ENCODE data around the gene CEP250. TPM values are rescaled to one million over a fixed set of nuclear protein-coding genes. Genes with fewer than 3 reads are reported as not detected.

CEP250 gene, protein sequence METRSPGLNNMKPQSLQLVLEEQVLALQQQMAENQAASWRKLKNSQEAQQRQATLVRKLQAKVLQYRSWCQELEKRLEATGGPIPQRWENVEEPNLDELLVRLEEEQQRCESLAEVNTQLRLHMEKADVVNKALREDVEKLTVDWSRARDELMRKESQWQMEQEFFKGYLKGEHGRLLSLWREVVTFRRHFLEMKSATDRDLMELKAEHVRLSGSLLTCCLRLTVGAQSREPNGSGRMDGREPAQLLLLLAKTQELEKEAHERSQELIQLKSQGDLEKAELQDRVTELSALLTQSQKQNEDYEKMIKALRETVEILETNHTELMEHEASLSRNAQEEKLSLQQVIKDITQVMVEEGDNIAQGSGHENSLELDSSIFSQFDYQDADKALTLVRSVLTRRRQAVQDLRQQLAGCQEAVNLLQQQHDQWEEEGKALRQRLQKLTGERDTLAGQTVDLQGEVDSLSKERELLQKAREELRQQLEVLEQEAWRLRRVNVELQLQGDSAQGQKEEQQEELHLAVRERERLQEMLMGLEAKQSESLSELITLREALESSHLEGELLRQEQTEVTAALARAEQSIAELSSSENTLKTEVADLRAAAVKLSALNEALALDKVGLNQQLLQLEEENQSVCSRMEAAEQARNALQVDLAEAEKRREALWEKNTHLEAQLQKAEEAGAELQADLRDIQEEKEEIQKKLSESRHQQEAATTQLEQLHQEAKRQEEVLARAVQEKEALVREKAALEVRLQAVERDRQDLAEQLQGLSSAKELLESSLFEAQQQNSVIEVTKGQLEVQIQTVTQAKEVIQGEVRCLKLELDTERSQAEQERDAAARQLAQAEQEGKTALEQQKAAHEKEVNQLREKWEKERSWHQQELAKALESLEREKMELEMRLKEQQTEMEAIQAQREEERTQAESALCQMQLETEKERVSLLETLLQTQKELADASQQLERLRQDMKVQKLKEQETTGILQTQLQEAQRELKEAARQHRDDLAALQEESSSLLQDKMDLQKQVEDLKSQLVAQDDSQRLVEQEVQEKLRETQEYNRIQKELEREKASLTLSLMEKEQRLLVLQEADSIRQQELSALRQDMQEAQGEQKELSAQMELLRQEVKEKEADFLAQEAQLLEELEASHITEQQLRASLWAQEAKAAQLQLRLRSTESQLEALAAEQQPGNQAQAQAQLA (N-terminal part only)
- 18.8 TPM for polyA plus RNA-seq (2012; ENCODE audit: missing spikeins)

DNA sequence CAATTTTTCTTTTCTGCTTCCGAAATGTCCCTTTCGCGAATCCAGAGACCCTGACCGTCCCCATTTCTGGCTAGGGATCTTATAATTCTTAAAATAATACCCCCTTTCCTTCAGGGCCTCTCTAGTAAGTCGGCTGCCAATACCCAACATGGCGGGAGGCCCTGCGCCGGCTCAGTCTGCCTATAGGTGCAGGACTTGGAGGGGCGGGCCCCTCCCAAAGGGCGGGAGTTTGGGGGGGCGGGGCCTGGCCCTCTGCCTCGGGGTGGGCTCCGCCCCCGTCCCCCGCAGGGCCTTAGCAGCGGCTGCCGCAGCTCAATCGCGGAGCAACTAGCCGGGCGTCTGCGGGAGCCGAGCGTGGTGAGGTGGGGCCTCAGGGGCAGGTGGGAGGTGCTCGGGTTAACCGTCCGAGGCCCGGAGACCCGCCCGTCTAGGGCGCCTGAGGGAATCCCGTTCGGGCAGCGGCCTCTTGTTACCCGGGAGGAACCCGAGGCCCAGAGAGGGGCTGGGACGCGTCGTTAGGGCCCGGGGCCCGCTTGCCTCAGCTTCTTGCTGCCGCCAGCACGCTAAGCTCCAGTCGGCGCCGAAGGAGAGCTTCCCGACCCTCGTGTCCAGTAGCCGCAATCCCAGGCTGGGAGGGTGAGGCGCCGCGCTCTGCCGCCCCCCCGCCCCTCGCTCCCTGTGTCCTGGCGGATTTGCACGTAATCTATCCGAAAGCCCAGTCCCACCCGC is at the start of gene CEP250:
TSS of gene CEP250 (plus strand) at position 718 of the 729 bp plus-strand sequence. CDS start 6,770 bp downstream, outside the sequence.
- peak; percentile 92 for DNase-seq (ENCODE audit: insufficient read length)
- no peak for FAIRE-seq
- TF ChIP-seq POLR2A (IDR thresholded peaks at IDR 0.05; ENCODE audit: low read depth, low read length) (peak; percentile 35; the same call in 1 of the 2 replicates), TAF1 (IDR thresholded peaks at IDR 0.05; ENCODE audit: borderline replicate concordance, low read depth, low read length) (no peak), POLR2AphosphoS5 (IDR thresholded peaks at IDR 0.05; ENCODE audit: low read depth, low read length) (0 out of 2 replicates have a peak, but pooled peaks have one; percentile 19)

DNA sequence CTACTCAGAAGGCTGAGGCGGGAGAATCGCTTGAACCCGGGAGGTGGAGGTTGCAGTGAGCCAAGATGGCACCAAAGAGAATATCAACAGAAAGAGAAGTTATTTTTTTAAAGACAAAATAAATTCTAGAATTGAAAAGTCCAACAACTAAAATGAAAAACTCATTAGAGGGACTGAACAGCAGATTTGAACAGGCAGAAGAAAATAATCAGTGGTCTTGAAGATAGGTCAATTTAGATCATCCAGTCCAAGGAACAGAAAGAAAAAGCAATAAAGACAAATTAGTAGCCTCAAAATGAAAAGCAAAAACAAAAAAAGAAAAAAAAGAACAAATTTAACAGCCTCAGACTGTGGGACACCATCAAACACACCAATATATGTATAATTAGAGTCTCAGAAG is 49.6 kb upstream of the CEP250 start:
- FAIRE-seq (no peak), DNase-seq (ENCODE audit: insufficient read length) (no peak)
- TF ChIP-seq TAF1 (IDR thresholded peaks at IDR 0.05; ENCODE audit: borderline replicate concordance, low read depth, low read length): no peak
- no peak for TF ChIP-seq POLR2AphosphoS5 (IDR thresholded peaks at IDR 0.05; ENCODE audit: low read depth, low read length)
- TF ChIP-seq POLR2A (IDR thresholded peaks at IDR 0.05; ENCODE audit: low read depth, low read length): no peak

DNA sequence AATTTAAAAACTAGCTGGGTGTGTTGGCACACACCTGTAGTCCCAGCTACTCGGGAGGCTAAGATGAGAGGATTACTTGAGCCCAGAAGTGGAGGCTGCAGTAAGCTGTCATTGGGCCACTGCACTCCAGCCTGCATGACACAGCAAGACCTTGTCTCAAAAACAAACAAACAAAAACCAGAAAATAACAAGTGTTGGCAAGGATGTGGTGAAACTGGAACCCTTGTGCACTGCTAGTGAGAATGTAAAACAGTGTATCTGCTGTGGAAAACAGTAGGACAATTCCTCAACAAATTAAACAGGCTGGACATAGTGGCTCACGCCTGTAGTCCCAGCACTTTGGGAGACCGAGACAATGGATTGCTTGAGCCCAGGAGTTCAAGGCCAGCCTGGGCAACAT is 47.1 kb upstream of the CEP250 start:
- no peak for FAIRE-seq

DNA sequence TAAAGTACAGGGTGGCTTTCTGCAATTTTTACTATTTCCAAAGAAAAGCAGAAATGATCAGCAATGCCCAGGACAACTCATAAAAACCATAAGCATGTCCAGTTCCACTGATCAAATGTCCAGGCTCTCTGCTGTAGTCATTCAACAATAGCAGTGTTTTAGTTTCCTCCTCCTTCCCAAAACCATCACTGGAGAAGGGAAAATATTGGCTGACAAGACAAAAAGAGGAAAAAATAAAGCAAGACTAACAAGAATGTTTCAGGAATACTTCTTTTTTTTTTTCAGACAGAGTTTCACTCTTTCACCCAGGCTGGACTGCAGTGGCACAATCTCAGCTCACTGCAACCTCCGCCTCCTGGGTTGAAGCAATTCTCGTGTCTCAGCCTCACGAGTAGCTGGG is 45.9 kb upstream of the CEP250 start:
- FAIRE-seq: no peak
- TF ChIP-seq TAF1 (IDR thresholded peaks at IDR 0.05; ENCODE audit: borderline replicate concordance, low read depth, low read length) (no peak), POLR2AphosphoS5 (IDR thresholded peaks at IDR 0.05; ENCODE audit: low read depth, low read length) (no peak), POLR2A (IDR thresholded peaks at IDR 0.05; ENCODE audit: low read depth, low read length) (no peak)
- no peak for DNase-seq (ENCODE audit: insufficient read length)

More for the DNA sequence above, 47.1 kb upstream of the CEP250 start:
- no peak for DNase-seq (ENCODE audit: insufficient read length)
- no peak for TF ChIP-seq TAF1 (IDR thresholded peaks at IDR 0.05; ENCODE audit: borderline replicate concordance, low read depth, low read length)
- no peak for TF ChIP-seq POLR2AphosphoS5 (IDR thresholded peaks at IDR 0.05; ENCODE audit: low read depth, low read length)
- no peak for TF ChIP-seq POLR2A (IDR thresholded peaks at IDR 0.05; ENCODE audit: low read depth, low read length)

DNA sequence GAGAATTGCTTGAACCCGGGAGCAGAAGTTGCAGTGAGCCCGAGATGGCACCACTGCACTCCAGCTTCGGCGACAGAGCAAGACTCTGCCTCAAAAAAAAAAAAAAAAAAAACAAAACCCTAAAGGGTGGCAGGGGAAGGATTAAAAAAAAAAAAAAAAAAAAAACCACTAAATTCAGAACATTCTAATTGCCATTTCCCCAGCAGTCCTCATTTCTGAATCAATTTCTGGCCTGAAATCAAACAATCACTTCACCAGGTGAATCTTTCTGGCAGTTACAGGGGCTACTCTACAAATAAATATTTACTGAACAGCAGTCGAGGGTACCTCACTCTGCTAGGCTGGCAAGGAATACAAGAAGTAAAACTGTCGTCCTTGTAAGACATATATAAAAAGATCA is 44.8 kb upstream of the CEP250 start:
- no peak for FAIRE-seq
- DNase-seq (ENCODE audit: insufficient read length): no peak
- TF ChIP-seq POLR2AphosphoS5 (IDR thresholded peaks at IDR 0.05; ENCODE audit: low read depth, low read length) (no peak), TAF1 (IDR thresholded peaks at IDR 0.05; ENCODE audit: borderline replicate concordance, low read depth, low read length) (no peak), POLR2A (IDR thresholded peaks at IDR 0.05; ENCODE audit: low read depth, low read length) (no peak)

DNA sequence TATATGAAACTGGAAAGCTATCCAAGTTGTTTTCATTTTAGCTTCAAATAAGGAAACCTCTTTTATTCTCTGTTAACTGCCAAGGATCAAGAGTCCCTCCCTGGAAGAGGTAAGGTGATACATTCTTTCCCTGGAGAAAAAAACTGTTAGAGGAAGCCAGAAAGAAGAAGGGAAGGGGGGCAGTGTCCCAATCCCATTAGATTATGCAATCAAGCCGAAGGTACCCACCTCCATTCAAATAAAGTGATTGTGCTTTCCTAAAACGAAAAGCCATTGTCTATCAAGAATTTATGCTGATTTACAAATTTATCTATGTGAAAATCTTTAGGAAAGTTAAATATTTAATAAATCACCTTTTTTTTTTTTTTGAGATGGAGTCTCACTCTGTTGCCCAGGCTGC is 34.1 kb upstream of the CEP250 start:
- FAIRE-seq (no peak), DNase-seq (ENCODE audit: insufficient read length) (no peak)
- no peak for TF ChIP-seq POLR2A (IDR thresholded peaks at IDR 0.05; ENCODE audit: low read depth, low read length)
- TF ChIP-seq POLR2AphosphoS5 (IDR thresholded peaks at IDR 0.05; ENCODE audit: low read depth, low read length): no peak
- no peak for TF ChIP-seq TAF1 (IDR thresholded peaks at IDR 0.05; ENCODE audit: borderline replicate concordance, low read depth, low read length)

DNA sequence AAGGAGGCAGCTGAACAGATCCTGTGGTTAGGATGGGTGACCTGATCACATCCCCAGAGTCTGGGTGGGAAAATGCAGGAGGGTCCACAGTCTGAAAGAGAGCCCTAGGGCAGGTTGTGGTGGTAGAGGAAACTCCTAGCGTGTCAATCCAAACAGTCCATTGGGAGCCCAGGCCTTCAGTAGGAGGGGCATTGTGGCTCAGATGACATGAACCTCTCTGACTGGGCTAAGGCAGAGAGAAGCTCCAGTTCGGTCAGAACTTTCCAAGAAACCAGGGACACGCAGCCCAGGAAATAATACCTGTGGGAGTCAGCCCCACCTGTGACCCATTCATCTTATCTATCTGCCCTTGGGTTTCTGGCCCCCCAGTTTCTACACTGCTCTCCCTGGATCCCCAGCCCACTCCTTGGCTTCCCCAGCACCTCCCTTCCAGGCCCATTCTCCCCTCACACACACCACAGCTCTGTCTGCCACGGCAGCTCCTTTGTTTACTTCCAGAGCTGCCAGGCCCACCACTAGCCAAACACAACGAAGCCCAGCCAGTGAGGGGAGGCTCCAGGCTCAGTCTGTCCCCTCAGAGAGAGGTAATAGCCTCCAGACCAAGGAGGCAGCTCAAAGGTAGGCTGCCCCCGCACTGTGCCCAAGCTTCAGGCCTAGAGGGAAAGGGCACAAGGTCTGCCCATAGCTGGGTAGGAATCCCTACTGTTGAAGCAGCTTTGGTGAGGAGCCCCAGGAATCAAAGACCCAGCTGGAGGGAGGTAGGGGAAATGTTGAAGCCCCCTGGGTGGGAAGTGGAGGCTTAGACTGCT is 23.6 kb upstream of the CEP250 start:
- FAIRE-seq: no peak
- TF ChIP-seq POLR2A (IDR thresholded peaks at IDR 0.05; ENCODE audit: low read depth, low read length): no peak
- DNase-seq (ENCODE audit: insufficient read length): no peak

DNA sequence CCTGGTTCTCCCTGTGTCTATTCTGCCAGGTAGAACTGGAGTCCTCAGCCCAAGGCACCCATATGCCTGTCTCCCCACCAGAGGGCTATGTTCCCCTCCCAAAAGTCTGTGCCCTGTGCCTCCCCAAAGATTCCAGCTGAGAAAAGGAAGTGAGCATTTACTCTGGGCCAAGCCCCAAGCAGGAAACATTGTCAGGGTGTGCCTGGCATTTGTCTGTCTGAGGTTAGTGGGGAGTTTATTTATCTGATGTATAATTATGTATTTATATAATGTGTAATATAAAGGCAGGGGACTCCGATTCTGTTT is 23.0 kb upstream of the CEP250 start:
- DNase-seq (ENCODE audit: insufficient read length) (no peak), FAIRE-seq (no peak)
- TF ChIP-seq POLR2A (IDR thresholded peaks at IDR 0.05; ENCODE audit: low read depth, low read length): no peak
- TF ChIP-seq TAF1 (IDR thresholded peaks at IDR 0.05; ENCODE audit: borderline replicate concordance, low read depth, low read length): no peak
- no peak for TF ChIP-seq POLR2AphosphoS5 (IDR thresholded peaks at IDR 0.05; ENCODE audit: low read depth, low read length)

DNA sequence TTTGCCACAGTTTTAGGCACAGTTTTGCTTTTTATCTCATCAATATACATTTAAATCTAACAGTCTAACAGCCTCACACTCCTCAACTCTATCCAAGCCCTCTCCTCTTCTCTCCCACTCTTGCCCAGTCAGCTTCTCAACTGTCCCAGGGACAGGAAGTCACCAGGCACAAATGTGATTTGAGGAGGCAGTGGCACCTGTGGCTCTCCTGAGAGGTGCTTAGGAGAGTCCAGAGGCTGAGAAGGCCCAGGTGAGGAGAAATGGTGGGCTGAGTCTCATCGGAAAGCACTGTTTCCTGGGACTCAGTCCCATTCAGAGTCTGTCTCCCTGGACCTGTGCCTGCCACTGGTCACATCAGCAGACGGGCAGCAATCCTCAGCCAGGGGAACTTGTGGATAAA is 22.1 kb upstream of the CEP250 start:
- FAIRE-seq (no peak), DNase-seq (ENCODE audit: insufficient read length) (no peak)
- TF ChIP-seq POLR2A (IDR thresholded peaks at IDR 0.05; ENCODE audit: low read depth, low read length): no peak
- TF ChIP-seq POLR2AphosphoS5 (IDR thresholded peaks at IDR 0.05; ENCODE audit: low read depth, low read length): no peak
- no peak for TF ChIP-seq TAF1 (IDR thresholded peaks at IDR 0.05; ENCODE audit: borderline replicate concordance, low read depth, low read length)
